Measurements from ENCODE around the gene NCOA4.

Gene NCOA4

DNA sequence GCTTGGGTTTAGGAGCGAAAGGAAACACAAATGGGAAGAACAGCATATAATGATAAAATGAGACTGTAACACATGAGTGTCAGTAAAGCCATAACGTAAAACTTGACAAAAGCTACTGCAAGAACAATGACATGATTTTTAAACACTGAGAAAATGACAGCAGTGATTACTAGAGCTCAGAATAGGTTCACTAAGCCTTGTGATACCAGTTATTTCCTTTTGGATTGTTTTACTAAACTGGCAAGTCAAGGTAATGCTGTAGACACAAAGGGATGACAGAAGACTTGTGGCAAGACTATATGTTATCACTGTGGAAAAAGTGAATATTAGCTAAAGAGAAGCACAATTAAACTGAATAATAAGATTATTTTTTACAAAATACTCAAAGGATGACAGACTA, 12.7 kb downstream of the NCOA4 start:
- H3K36me3 ChIP-seq (ENCODE audit: insufficient read depth, insufficient read length, low read length): peaks cover 45% of the 10 kb centered on the region

DNA sequence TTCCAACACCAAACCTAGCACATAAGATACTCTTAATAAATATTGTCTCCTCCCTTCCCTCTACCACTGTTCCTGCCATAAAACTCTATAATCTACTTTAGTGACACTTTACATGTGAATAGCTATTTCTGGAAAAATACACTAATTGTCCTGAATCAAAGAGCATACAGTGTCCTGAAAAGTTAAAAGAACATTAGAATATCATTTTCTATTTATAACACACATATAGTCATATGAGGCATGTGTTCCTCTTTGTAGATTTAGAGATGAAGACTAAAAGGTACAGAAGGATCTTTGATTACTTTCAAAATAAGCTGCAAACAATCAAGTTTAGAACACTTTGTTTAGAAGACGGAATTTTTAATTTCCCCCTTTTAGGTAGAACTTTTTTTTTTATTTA, 13.6 kb downstream of the NCOA4 start:
- H3K4me1 ChIP-seq (ENCODE audit: insufficient read depth, insufficient read length): no peaks in the 10 kb centered on the region
- H3K27me3 ChIP-seq (ENCODE audit: insufficient read depth, insufficient read length): no peaks in the 10 kb centered on the region
- DNase-seq (ENCODE audit: low read depth, low spot score): no peak
- peaks cover 49% of the 10 kb centered on the region for H3K36me3 ChIP-seq (ENCODE audit: insufficient read depth, insufficient read length, low read length)
- no peaks in the 10 kb centered on the region for H3K9me3 ChIP-seq (ENCODE audit: insufficient read depth, low read length)
- TF ChIP-seq ZNF274 (IDR thresholded peaks at IDR 0.05; ENCODE audit: low read depth, low read length): no peak
- no peak for TF ChIP-seq YY1 (IDR thresholded peaks at IDR 0.05; ENCODE audit: insufficient read depth, insufficient read length)
- no peak for TF ChIP-seq SUZ12 (IDR thresholded peaks at IDR 0.05; ENCODE audit: extremely low read depth, insufficient read depth, insufficient read length)
- H3K4me3 ChIP-seq (ENCODE audit: insufficient read length, low read depth): no peak overlapping the region
- no peak overlapping the region for H3K9ac ChIP-seq (ENCODE audit: insufficient read length, low read depth)

More for the DNA sequence above, 12.7 kb downstream of the NCOA4 start:
- H3K4me1 ChIP-seq (ENCODE audit: insufficient read depth, insufficient read length): no peaks in the 10 kb centered on the region
- H3K27me3 ChIP-seq (ENCODE audit: insufficient read depth, insufficient read length): no peaks in the 10 kb centered on the region
- H3K9me3 ChIP-seq (ENCODE audit: insufficient read depth, low read length): no peaks in the 10 kb centered on the region
- no peak overlapping the region for H3K9ac ChIP-seq (ENCODE audit: insufficient read length, low read depth)
- TF ChIP-seq SUZ12 (IDR thresholded peaks at IDR 0.05; ENCODE audit: extremely low read depth, insufficient read depth, insufficient read length) (no peak), YY1 (IDR thresholded peaks at IDR 0.05; ENCODE audit: insufficient read depth, insufficient read length) (no peak), ZNF274 (IDR thresholded peaks at IDR 0.05; ENCODE audit: low read depth, low read length) (no peak)
- no peak for DNase-seq (ENCODE audit: low read depth, low spot score)
- no peak overlapping the region for H3K4me3 ChIP-seq (ENCODE audit: insufficient read length, low read depth)

DNA sequence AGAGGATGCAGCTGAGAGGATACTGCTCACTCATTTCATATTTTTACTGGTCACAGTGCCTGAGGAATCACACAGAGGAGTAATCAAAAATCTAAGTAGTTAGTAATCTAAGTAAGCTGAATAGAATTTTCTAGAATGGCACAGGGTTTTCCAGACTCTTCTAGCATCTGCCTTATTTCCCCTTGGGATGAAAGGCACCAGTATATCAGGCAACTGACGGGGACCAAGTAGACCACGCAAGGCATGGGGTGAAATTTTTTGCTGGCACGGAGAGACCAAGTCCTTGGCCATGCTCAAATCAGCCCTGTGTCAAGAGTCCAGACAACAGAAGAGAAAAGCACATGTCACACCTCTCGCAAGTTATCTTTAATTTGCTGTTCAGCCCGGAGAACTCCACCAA, 14.2 kb downstream of the NCOA4 start:
- Histone ChIP-seq H3K4me3 (ENCODE audit: insufficient read length, low read depth) (no peak overlapping the region), H3K27me3 (ENCODE audit: insufficient read depth, insufficient read length) (no peaks in the 10 kb centered on the region), H3K9ac (ENCODE audit: insufficient read length, low read depth) (no peak overlapping the region), H3K9me3 (ENCODE audit: insufficient read depth, low read length) (no peaks in the 10 kb centered on the region), H3K4me1 (ENCODE audit: insufficient read depth, insufficient read length) (no peaks in the 10 kb centered on the region), H3K36me3 (ENCODE audit: insufficient read depth, insufficient read length, low read length) (peaks cover 53% of the 10 kb centered on the region)
- DNase-seq (ENCODE audit: low read depth, low spot score): no peak
- TF ChIP-seq ZNF274 (IDR thresholded peaks at IDR 0.05; ENCODE audit: low read depth, low read length): no peak

DNA sequence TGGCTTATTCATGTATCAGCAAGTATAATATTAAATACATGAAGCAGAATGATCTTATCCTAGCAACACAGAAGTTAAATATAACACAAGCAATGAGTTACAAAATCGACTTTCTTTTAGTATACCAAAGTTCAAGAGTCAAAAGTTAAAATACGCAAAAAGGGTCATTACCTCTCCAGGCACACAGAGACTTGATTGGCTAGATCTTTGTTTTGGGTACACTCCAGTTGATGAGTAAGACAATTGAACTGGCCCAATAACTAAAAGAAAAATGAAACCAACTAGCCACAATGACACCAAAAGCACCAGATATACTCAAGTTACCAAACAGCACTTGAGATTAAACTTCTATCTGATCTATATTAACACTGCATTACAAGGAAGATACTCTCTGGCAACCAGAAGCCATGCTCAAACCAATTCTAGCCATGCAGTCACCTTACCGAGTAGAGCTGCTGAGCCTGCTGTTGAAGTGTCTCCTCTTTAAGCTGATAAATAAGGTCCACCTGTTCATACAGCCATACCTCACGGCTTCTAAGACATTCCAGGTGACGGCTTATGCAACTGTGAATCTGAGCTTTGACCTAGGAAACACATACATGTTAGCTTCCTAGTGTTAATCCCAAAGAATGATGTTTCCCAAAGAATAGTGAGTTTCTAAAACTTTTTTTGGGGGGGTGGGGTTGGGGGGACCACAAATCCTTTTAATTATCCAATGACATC, 15.6 kb downstream of the NCOA4 start:
- Histone ChIP-seq H3K27me3 (ENCODE audit: insufficient read depth, insufficient read length) (no peaks in the 10 kb centered on the region), H3K9me3 (ENCODE audit: insufficient read depth, low read length) (no peaks in the 10 kb centered on the region), H3K4me3 (ENCODE audit: insufficient read length, low read depth) (no peak overlapping the region), H3K36me3 (ENCODE audit: insufficient read depth, insufficient read length, low read length) (peaks cover 64% of the 10 kb centered on the region), H3K9ac (ENCODE audit: insufficient read length, low read depth) (no peak overlapping the region), H3K4me1 (ENCODE audit: insufficient read depth, insufficient read length) (no peaks in the 10 kb centered on the region)
- TF ChIP-seq ZNF274 (IDR thresholded peaks at IDR 0.05; ENCODE audit: low read depth, low read length) (no peak), YY1 (IDR thresholded peaks at IDR 0.05; ENCODE audit: insufficient read depth, insufficient read length) (no peak)
- no peak for DNase-seq (ENCODE audit: low read depth, low spot score)

DNA sequence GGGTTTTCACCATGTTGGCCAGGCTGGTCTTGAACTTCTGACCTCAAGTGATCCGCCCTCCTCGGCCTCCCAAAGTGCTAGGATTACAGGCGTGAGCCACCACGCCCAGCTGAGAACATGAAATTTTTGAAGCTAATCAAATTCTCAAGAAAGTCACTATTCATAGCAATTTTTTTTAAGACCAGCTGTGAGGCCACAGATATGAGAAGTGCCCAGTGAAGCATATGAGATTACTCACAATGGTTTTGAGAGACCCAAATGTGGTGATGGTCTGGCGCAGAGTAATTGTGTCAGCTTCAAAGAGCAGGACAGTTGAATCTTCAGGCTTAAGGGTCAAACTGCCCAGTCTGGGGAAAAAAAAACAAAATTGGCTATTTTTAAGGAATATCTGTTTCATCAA, 16.2 kb downstream of the NCOA4 start:
- TF ChIP-seq SUZ12 (IDR thresholded peaks at IDR 0.05; ENCODE audit: extremely low read depth, insufficient read depth, insufficient read length) (no peak), YY1 (IDR thresholded peaks at IDR 0.05; ENCODE audit: insufficient read depth, insufficient read length) (no peak), ZNF274 (IDR thresholded peaks at IDR 0.05; ENCODE audit: low read depth, low read length) (no peak)
- no peak overlapping the region for H3K4me3 ChIP-seq (ENCODE audit: insufficient read length, low read depth)
- H3K9ac ChIP-seq (ENCODE audit: insufficient read length, low read depth): no peak overlapping the region
- no peaks in the 10 kb centered on the region for H3K9me3 ChIP-seq (ENCODE audit: insufficient read depth, low read length)
- no peak for DNase-seq (ENCODE audit: low read depth, low spot score)
- H3K27me3 ChIP-seq (ENCODE audit: insufficient read depth, insufficient read length): no peaks in the 10 kb centered on the region
- H3K36me3 ChIP-seq (ENCODE audit: insufficient read depth, insufficient read length, low read length): peaks cover 70% of the 10 kb centered on the region
- H3K4me1 ChIP-seq (ENCODE audit: insufficient read depth, insufficient read length): no peaks in the 10 kb centered on the region

DNA sequence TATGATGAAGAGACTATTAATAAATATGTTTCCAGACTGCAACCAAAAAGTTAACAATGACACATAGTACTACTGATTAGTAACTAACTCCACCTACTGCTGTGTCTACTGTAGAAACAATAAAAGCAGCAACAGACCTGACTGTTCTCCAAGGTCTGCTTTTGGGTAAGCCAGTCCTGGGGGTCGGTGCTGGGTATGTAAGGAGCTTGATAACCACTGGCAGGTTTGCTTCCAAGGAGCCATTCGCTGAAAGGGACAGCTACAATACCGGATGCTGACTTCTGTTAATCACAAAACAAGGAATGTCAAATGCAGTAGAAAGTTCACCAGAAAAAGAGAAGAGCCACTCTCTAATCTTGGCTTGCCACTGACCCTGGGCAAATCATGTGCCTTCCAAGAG, 17.7 kb downstream of the NCOA4 start:
- H3K9me3 ChIP-seq (ENCODE audit: insufficient read depth, low read length): no peaks in the 10 kb centered on the region
- no peak for TF ChIP-seq YY1 (IDR thresholded peaks at IDR 0.05; ENCODE audit: insufficient read depth, insufficient read length)
- TF ChIP-seq SUZ12 (IDR thresholded peaks at IDR 0.05; ENCODE audit: extremely low read depth, insufficient read depth, insufficient read length): no peak
- TF ChIP-seq ZNF274 (IDR thresholded peaks at IDR 0.05; ENCODE audit: low read depth, low read length): no peak
- H3K4me3 ChIP-seq (ENCODE audit: insufficient read length, low read depth): no peak overlapping the region
- H3K4me1 ChIP-seq (ENCODE audit: insufficient read depth, insufficient read length): no peaks in the 10 kb centered on the region
- H3K27me3 ChIP-seq (ENCODE audit: insufficient read depth, insufficient read length): no peaks in the 10 kb centered on the region
- no peak for DNase-seq (ENCODE audit: low read depth, low spot score)
- no peak overlapping the region for H3K9ac ChIP-seq (ENCODE audit: insufficient read length, low read depth)
- H3K36me3 ChIP-seq (ENCODE audit: insufficient read depth, insufficient read length, low read length): peaks cover 80% of the 10 kb centered on the region

DNA sequence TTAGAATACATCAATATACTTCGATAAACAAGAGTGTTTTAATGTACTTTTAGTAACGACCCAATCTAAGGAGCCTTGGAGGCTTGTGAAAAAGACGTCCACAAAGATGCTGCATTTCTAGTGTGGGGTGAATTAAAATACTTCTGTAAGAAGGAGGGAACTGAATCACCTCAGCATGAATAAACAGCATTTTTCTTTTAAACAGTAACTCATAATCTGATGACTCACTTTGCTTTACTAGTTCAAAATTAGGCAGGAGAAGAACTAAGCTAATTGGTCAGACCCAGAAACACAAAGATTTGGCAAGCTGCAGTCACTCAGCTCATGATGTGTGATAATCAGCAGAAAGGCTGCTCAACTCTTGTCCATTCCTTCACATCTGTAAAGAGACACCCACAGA, 24.2 kb downstream of the NCOA4 start:
- DNase-seq (ENCODE audit: low read depth, low spot score): no peak

More for the DNA sequence above, 24.2 kb downstream of the NCOA4 start:
- Histone ChIP-seq H3K4me3 (ENCODE audit: insufficient read length, low read depth) (no peak overlapping the region), H3K4me1 (ENCODE audit: insufficient read depth, insufficient read length) (no peaks in the 10 kb centered on the region), H3K36me3 (ENCODE audit: insufficient read depth, insufficient read length, low read length) (peaks cover 87% of the 10 kb centered on the region), H3K27me3 (ENCODE audit: insufficient read depth, insufficient read length) (no peaks in the 10 kb centered on the region), H3K9me3 (ENCODE audit: insufficient read depth, low read length) (no peaks in the 10 kb centered on the region), H3K9ac (ENCODE audit: insufficient read length, low read depth) (no peak overlapping the region)
- no peak for TF ChIP-seq YY1 (IDR thresholded peaks at IDR 0.05; ENCODE audit: insufficient read depth, insufficient read length)
- no peak for TF ChIP-seq SUZ12 (IDR thresholded peaks at IDR 0.05; ENCODE audit: extremely low read depth, insufficient read depth, insufficient read length)
- TF ChIP-seq ZNF274 (IDR thresholded peaks at IDR 0.05; ENCODE audit: low read depth, low read length): no peak

Data from NT2/D1 (cell line).